Neural cell (in vitro differentiated cells): ENCODE measurements around the gene MAVS. TPM values are rescaled to one million over a fixed set of nuclear protein-coding genes. Genes with fewer than 3 reads are reported as not detected.

Experiments
- H2AFZ ChIP-seq: fragments of 200-600, 300-800 bp; sonication (generic), shearing (Covaris generic); 2 replicates; pipeline ENCODE4 v1.6.0; 2014; ENCODE audit warnings: low read depth, mild to moderate bottlenecking, antibody characterized with exemption, low read length, moderate library complexity
- H3F3A ChIP-seq: fragments of 200-600 bp; shearing (Covaris generic); 2 replicates; pipeline ENCODE4 v1.6.1; 2016; ENCODE audit warnings: mild to moderate bottlenecking, moderate library complexity, mixed read lengths, antibody characterized with exemption, low read length; ENCODE audit not compliant: insufficient read depth, poor library complexity, severe bottlenecking
- H3K27ac ChIP-seq: fragments of 200-600, 300-800 bp; sonication (generic), shearing (Covaris generic); 2 replicates; pipeline ENCODE4 v1.5.1; 2014; ENCODE audit warnings: mild to moderate bottlenecking, low read length, moderate library complexity
- H3K27me3 ChIP-seq: fragments of 300-800, 200-600 bp; sonication (generic), shearing (Covaris generic); 2 replicates; pipeline ENCODE4 v1.6.0; 2014; ENCODE audit warnings: mild to moderate bottlenecking, low read depth, low read length, moderate library complexity; ENCODE audit not compliant: insufficient read depth
- H3K36me3 ChIP-seq: fragments of 300-800, 200-600 bp; sonication (generic), shearing (Covaris generic); 2 replicates; pipeline ENCODE4 v1.5.1; 2014; ENCODE audit warnings: mild to moderate bottlenecking, antibody characterized with exemption, low read length, moderate library complexity; ENCODE audit not compliant: insufficient read depth
- H3K4me2 ChIP-seq: fragments of 300-800, 200-600 bp; sonication (generic), shearing (Covaris generic); 2 replicates; pipeline ENCODE4 v1.6.0; 2014; ENCODE audit warnings: mild to moderate bottlenecking, low read length
- H3K4me3 ChIP-seq: fragments of 300-800, 200-600 bp; sonication (generic), shearing (Covaris generic); 2 replicates; pipeline ENCODE4 v1.5.1; 2014; ENCODE audit warnings: mild to moderate bottlenecking, low read length, moderate library complexity
- H3K79me2 ChIP-seq: fragments of 200-600 bp; shearing (Covaris generic); replicated peaks from 2 replicates; pipeline ENCODE4 v1.6.0; 2014; ENCODE audit warnings: mild to moderate bottlenecking, low read length, moderate library complexity; ENCODE audit not compliant: insufficient read depth
- H3K9ac ChIP-seq: fragments of 300-800, 200-600 bp; sonication (generic), shearing (Covaris generic); 2 replicates; pipeline ENCODE4 v1.6.1; 2016; ENCODE audit warnings: mild to moderate bottlenecking, low read length, mixed read lengths
- H3K9me2 ChIP-seq: fragments of 200-600 bp; shearing (Covaris generic); 2 replicates; pipeline ENCODE4 v1.6.1; 2016; ENCODE audit warnings: mild to moderate bottlenecking, low read length, mixed read lengths; ENCODE audit not compliant: insufficient read depth
- H3K9me3 ChIP-seq: fragments of 200-600, 300-800 bp; sonication (generic), shearing (Covaris generic); 2 replicates; pipeline ENCODE4 v1.6.1; 2016; ENCODE audit warnings: mild to moderate bottlenecking, mixed run types, low read length, moderate library complexity, mixed read lengths
- H4K20me1 ChIP-seq: fragments of 200-600 bp; shearing (Covaris generic); 2 replicates; pipeline ENCODE4 v1.6.1; 2016; ENCODE audit warnings: mild to moderate bottlenecking, mixed run types; ENCODE audit not compliant: insufficient read depth
- EP300 ChIP-seq: fragments of 450-650 bp; conservative IDR thresholded peaks from 2 replicates; pipeline ENCODE4 v1.6.1; 2014; ENCODE audit warnings: antibody characterized with exemption, mild to moderate bottlenecking, moderate library complexity; ENCODE audit not compliant: poor library complexity, severe bottlenecking
- EZH2 ChIP-seq: fragments of 200-600, 300-800 bp; shearing (Covaris generic), sonication (generic); IDR thresholded peaks from 2 replicates; pipeline ENCODE4 v1.6.1; 2014; ENCODE audit warnings: antibody characterized with exemption, low read length, borderline replicate concordance, mild to moderate bottlenecking; ENCODE audit not compliant: insufficient read depth, poor library complexity, severe bottlenecking
- MXI1 ChIP-seq: fragments of 450-650 bp; conservative IDR thresholded peaks from 2 replicates; pipeline ENCODE4 v1.6.1; 2014; ENCODE audit warnings: antibody characterized with exemption, mild to moderate bottlenecking; ENCODE audit not compliant: poor library complexity, severe bottlenecking
- POLR2AphosphoS5 ChIP-seq: IDR thresholded peaks from 2 replicates; pipeline ENCODE4 v1.6.1; 2012
- RAD21 ChIP-seq: fragments of 450-650 bp; conservative IDR thresholded peaks from 2 replicates; pipeline ENCODE4 v1.6.1; 2014; ENCODE audit warnings: antibody characterized with exemption, mild to moderate bottlenecking, moderate library complexity
- SMC3 ChIP-seq: fragments of 450-650 bp; conservative IDR thresholded peaks from 2 replicates; pipeline ENCODE4 v1.6.1; 2014; ENCODE audit warnings: antibody characterized with exemption, mild to moderate bottlenecking, moderate library complexity; ENCODE audit not compliant: poor library complexity
- TAF1 ChIP-seq: IDR thresholded peaks from 2 replicates; pipeline ENCODE4 v1.6.1; 2012; ENCODE audit warnings: low read depth
- polyA plus RNA-seq: library from polyadenylated mRNA; depleted of rRNA; stranded (reverse); fragments of >200 nt; gene quantifications from 2 replicates; pipeline ENCODE4 v1.2.3, GENCODE V29; 2014
- TF ChIP-seq, protein P1 (sequence below): fragments of 450-650 bp; IDR thresholded peaks from 2 replicates; pipeline ENCODE4 v1.5.1; 2014; ENCODE audit warnings: antibody characterized with exemption, mild to moderate bottlenecking, moderate library complexity; ENCODE audit not compliant: poor library complexity, severe bottlenecking
- TF ChIP-seq, protein P2 (sequence below): IDR thresholded peaks from 2 replicates; pipeline ENCODE4 v1.6.1; 2012; ENCODE audit warnings: borderline replicate concordance

The MAVS gene
- polyA plus RNA-seq, 1 donor from 2014 or later = 5.4 TPM

- no peak overlapping the region for H3K27ac ChIP-seq
- no peaks in the 10 kb centered on the region for H4K20me1 ChIP-seq
- H3K79me2 ChIP-seq = no peaks in the 10 kb centered on the region
- no peaks in the 10 kb centered on the region for H3K27me3 ChIP-seq
- H3K9ac ChIP-seq = no peak overlapping the region
- no peaks in the 10 kb centered on the region for H3F3A ChIP-seq
- H3K36me3 ChIP-seq = peaks cover 8% of the 10 kb centered on the region
- H3K9me3 ChIP-seq = no peaks in the 10 kb centered on the region
- H3K4me2 ChIP-seq = no peak overlapping the region
- TF ChIP-seq EP300 = no peak
- TF ChIP-seq SMC3 = no peak
- TF ChIP-seq, protein P1, sequence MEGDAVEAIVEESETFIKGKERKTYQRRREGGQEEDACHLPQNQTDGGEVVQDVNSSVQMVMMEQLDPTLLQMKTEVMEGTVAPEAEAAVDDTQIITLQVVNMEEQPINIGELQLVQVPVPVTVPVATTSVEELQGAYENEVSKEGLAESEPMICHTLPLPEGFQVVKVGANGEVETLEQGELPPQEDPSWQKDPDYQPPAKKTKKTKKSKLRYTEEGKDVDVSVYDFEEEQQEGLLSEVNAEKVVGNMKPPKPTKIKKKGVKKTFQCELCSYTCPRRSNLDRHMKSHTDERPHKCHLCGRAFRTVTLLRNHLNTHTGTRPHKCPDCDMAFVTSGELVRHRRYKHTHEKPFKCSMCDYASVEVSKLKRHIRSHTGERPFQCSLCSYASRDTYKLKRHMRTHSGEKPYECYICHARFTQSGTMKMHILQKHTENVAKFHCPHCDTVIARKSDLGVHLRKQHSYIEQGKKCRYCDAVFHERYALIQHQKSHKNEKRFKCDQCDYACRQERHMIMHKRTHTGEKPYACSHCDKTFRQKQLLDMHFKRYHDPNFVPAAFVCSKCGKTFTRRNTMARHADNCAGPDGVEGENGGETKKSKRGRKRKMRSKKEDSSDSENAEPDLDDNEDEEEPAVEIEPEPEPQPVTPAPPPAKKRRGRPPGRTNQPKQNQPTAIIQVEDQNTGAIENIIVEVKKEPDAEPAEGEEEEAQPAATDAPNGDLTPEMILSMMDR = no peak
- TF ChIP-seq MXI1 = no peak
- no peak for TF ChIP-seq RAD21
- TF ChIP-seq, protein P2, sequence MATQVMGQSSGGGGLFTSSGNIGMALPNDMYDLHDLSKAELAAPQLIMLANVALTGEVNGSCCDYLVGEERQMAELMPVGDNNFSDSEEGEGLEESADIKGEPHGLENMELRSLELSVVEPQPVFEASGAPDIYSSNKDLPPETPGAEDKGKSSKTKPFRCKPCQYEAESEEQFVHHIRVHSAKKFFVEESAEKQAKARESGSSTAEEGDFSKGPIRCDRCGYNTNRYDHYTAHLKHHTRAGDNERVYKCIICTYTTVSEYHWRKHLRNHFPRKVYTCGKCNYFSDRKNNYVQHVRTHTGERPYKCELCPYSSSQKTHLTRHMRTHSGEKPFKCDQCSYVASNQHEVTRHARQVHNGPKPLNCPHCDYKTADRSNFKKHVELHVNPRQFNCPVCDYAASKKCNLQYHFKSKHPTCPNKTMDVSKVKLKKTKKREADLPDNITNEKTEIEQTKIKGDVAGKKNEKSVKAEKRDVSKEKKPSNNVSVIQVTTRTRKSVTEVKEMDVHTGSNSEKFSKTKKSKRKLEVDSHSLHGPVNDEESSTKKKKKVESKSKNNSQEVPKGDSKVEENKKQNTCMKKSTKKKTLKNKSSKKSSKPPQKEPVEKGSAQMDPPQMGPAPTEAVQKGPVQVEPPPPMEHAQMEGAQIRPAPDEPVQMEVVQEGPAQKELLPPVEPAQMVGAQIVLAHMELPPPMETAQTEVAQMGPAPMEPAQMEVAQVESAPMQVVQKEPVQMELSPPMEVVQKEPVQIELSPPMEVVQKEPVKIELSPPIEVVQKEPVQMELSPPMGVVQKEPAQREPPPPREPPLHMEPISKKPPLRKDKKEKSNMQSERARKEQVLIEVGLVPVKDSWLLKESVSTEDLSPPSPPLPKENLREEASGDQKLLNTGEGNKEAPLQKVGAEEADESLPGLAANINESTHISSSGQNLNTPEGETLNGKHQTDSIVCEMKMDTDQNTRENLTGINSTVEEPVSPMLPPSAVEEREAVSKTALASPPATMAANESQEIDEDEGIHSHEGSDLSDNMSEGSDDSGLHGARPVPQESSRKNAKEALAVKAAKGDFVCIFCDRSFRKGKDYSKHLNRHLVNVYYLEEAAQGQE = no peak
- TF ChIP-seq TAF1 = no peak
- TF ChIP-seq POLR2AphosphoS5 = no peak
- TF ChIP-seq EZH2 = no peak
- no peaks in the 10 kb centered on the region for H3K9me2 ChIP-seq
- no peak overlapping the region for H2AFZ ChIP-seq
- no peak overlapping the region for H3K4me3 ChIP-seq
These were observed 18.7 kb downstream of the MAVS start for GRCh38 chr20:3865152-3865886.

- H3K27ac ChIP-seq = no peak overlapping the region
- H3K9me3 ChIP-seq = no peaks in the 10 kb centered on the region
- H2AFZ ChIP-seq = no peak overlapping the region
- H3K4me3 ChIP-seq = no peak overlapping the region
- H3K79me2 ChIP-seq = no peaks in the 10 kb centered on the region
- H3K27me3 ChIP-seq = no peaks in the 10 kb centered on the region
- H3K36me3 ChIP-seq = peaks cover 8% of the 10 kb centered on the region
- H4K20me1 ChIP-seq = no peaks in the 10 kb centered on the region
- H3K9ac ChIP-seq = no peak overlapping the region
- H3F3A ChIP-seq = no peaks in the 10 kb centered on the region
- H3K4me2 ChIP-seq = no peak overlapping the region
- no peaks in the 10 kb centered on the region for H3K9me2 ChIP-seq
- TF ChIP-seq, protein P1 = no peak
- no peak for TF ChIP-seq MXI1
- TF ChIP-seq, protein P2 = no peak
These were observed 19.3 kb downstream of the MAVS start for GRCh38 chr20:3865887-3866407.
